ENCODE data around the gene RAPGEF5. TPM values are rescaled to one million over a fixed set of nuclear protein-coding genes. Genes with fewer than 3 reads are reported as not detected.

The RAPGEF5 gene
- total RNA-seq, 2 donors from 2014 or later, result 19.4 to 32.5 TPM

- H3K4me3 ChIP-seq, result no peak overlapping the region
- H3K27ac ChIP-seq, result no peak overlapping the region
- H3K36me3 ChIP-seq, result no peaks in the 10 kb centered on the region
- no peaks in the 10 kb centered on the region for H3K9me3 ChIP-seq
- peaks cover 0 to 4% of the 10 kb centered on the region in 2 donors for H3K4me1 ChIP-seq
- no peak for DNase-seq (ENCODE audit: low spot score)
- no peaks in the 10 kb centered on the region for H3K27me3 ChIP-seq
- TF ChIP-seq, protein P1, sequence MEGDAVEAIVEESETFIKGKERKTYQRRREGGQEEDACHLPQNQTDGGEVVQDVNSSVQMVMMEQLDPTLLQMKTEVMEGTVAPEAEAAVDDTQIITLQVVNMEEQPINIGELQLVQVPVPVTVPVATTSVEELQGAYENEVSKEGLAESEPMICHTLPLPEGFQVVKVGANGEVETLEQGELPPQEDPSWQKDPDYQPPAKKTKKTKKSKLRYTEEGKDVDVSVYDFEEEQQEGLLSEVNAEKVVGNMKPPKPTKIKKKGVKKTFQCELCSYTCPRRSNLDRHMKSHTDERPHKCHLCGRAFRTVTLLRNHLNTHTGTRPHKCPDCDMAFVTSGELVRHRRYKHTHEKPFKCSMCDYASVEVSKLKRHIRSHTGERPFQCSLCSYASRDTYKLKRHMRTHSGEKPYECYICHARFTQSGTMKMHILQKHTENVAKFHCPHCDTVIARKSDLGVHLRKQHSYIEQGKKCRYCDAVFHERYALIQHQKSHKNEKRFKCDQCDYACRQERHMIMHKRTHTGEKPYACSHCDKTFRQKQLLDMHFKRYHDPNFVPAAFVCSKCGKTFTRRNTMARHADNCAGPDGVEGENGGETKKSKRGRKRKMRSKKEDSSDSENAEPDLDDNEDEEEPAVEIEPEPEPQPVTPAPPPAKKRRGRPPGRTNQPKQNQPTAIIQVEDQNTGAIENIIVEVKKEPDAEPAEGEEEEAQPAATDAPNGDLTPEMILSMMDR (IDR thresholded peaks at IDR 0.05), result no peak
Measured at GRCh38 chr7:22386865-22387264, 29.9 kb upstream of the RAPGEF5 start.

DNA sequence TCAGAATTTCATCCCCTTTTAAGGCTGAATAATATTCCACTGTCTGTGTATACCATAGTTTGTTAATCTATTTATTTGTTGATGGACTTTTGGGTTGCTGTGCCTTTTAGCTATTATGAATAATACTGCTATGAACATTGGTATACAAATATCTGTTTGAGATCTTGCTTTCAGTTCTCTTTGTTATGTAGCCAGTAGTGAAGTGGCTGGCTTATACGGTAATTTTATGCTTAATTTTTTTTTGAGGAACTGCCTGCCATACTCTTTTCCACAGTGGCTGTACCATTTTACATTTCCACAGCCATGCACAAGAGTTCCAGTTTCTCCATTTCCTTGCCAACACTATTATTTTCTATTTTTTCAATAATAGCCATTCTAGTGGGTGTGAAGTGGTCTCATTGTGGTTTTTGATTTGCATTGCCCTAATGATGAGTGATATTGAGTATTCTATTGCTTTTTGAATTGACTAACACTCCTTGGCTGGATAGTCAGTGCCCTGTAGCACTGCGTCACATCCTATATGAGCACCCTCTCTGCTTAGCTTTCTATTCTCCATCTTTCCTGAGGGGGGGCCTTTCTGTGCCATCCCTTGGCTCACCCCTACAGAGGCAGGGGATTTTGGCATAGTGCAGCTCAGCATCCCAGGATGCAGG lies 29.4 kb upstream of the RAPGEF5 start:
- no peak overlapping the region for H3K27ac ChIP-seq
- no peaks in the 10 kb centered on the region for H3K27me3 ChIP-seq
- peaks cover 0 to 4% of the 10 kb centered on the region in 2 donors for H3K4me1 ChIP-seq
- H3K4me3 ChIP-seq, result no peak overlapping the region
- no peaks in the 10 kb centered on the region for H3K36me3 ChIP-seq
- H3K9me3 ChIP-seq, result no peaks in the 10 kb centered on the region
- DNase-seq (ENCODE audit: low spot score), result no peak
- TF ChIP-seq, protein P1 (IDR thresholded peaks at IDR 0.05), result no peak

- no peak overlapping the region for H3K4me3 ChIP-seq
- H3K9me3 ChIP-seq, result no peaks in the 10 kb centered on the region
- H3K27me3 ChIP-seq, result no peaks in the 10 kb centered on the region
- peaks cover 0 to 4% of the 10 kb centered on the region in 2 donors for H3K4me1 ChIP-seq
- TF ChIP-seq, protein P1 (IDR thresholded peaks at IDR 0.05), result no peak
- H3K27ac ChIP-seq, result no peak overlapping the region
- no peaks in the 10 kb centered on the region for H3K36me3 ChIP-seq
- DNase-seq (ENCODE audit: low spot score), result no peak
Measured at GRCh38 chr7:22385326-22385725, 28.4 kb upstream of the RAPGEF5 start.

- DNase-seq (ENCODE audit: low spot score), result no peak
- Histone ChIP-seq H3K4me1 (peaks cover 0 to 9% of the 10 kb centered on the region in 2 donors), H3K27ac (no peak overlapping the region), H3K27me3 (no peaks in the 10 kb centered on the region), H3K36me3 (no peaks in the 10 kb centered on the region), H3K4me3 (no peak overlapping the region), H3K9me3 (no peaks in the 10 kb centered on the region)
- TF ChIP-seq, protein P1 (IDR thresholded peaks at IDR 0.05), result no peak
Measured at GRCh38 chr7:22380333-22380732, 23.4 kb upstream of the RAPGEF5 start.

GRCh38 chr7:22378199-22378980 lies 21.4 kb upstream of the RAPGEF5 start:
- no peak for DNase-seq (ENCODE audit: low spot score)
- TF ChIP-seq, protein P1 (IDR thresholded peaks at IDR 0.05), result no peak
- H3K27ac ChIP-seq, result no peak overlapping the region
- H3K9me3 ChIP-seq, result no peaks in the 10 kb centered on the region
- H3K4me1 ChIP-seq, result peaks cover 0 to 9% of the 10 kb centered on the region in 2 donors
- H3K27me3 ChIP-seq, result no peaks in the 10 kb centered on the region
- H3K36me3 ChIP-seq, result no peaks in the 10 kb centered on the region
- no peak overlapping the region for H3K4me3 ChIP-seq
